ENCODE data around the gene ZNF560.
A peak's percentile ranks its signal among the peaks of the same experiment; 100 is the strongest.
"Not testable (repeated sequence)": the region's sequence is repeated elsewhere in the genome, so short reads cannot be mapped to it uniquely, and the experiment has no call there.

Gene ZNF560

DNA sequence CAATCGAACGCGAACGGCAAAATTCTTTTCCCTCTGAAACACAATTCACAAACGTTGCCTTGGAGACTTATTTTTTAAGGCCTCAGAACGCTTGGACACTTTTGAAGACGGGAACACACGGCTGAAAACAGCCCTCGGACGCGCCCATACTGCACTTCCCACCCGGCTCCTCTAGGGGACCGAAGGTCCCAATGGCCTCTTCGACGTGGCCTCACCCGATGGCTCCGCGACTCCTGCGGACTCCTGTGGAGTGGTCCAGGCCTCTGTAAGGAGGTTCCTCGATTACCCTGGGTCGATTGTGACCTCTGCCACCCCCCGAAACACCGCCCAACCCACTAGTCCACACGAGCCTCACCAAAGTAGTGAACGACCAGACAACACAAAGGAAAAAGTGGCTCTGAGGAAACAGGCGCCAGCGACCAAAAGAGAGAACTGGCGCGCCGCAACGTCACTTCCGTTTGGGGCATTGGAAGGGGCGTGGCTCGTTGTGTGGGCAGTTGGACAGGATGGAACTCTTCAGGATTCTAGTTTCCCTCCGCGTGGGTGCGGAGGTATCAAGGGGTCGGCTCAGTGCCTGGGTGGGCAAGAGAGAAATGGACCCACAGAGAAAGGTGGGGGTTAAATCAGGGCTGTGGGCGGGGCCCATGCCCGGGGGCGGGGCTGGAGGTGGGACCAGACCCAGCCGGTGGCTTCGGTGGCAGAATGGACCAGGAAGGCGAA, at the start of gene ZNF560:
ZNF560 (minus strand) TSS at position 434 of the 720 bp plus-strand sequence. CDS start 23,303 bp downstream, outside the sequence.
- no peak within 1 kb of the TSS for H3K27ac Mint-ChIP-seq
- H3K36me3 Mint-ChIP-seq (ENCODE audit: low read depth), result no peaks in the 10 kb centered on the region
- H3K4me1 Mint-ChIP-seq (ENCODE audit: low read depth), result peaks cover 6% of the 10 kb centered on the region
- H3K4me3 Mint-ChIP-seq, result no peak within 1 kb of the TSS
- intact Hi-C loops (cut with micrococcal nuclease), result no loop called here
- peaks cover 10% of the 10 kb centered on the region for H3K27me3 Mint-ChIP-seq
- peaks cover 72% of the 10 kb centered on the region for H3K9me3 Mint-ChIP-seq

DNA sequence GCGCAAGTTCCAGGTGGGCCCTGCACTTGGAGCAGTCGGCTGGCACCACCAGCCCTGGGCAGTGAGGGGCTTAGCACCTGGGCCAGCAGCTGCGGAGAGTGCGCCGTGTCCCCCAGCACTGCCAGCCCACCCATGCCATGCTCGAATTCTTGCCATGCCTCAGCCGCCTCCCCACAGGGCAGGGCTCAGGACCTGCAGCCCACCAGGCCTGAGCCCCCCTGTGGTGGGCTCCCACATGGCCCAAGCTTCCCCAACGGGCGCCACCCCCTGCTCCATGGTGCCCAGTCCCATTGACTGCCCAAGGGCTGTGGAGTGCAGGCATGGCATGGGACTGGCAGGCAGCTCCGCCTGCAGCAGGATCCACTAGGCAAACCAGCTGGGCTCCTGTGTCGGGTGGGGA, 49.5 kb upstream of the ZNF560 start:
- Mint-ChIP-seq H3K27ac (no peak overlapping the region), H3K36me3 (ENCODE audit: low read depth) (no peaks in the 10 kb centered on the region), H3K27me3 (no peaks in the 10 kb centered on the region), H3K4me1 (ENCODE audit: low read depth) (no peaks in the 10 kb centered on the region), H3K4me3 (no peak overlapping the region), H3K9me3 (peaks cover 41% of the 10 kb centered on the region)
- intact Hi-C loops (cut with micrococcal nuclease), result no loop called here

DNA sequence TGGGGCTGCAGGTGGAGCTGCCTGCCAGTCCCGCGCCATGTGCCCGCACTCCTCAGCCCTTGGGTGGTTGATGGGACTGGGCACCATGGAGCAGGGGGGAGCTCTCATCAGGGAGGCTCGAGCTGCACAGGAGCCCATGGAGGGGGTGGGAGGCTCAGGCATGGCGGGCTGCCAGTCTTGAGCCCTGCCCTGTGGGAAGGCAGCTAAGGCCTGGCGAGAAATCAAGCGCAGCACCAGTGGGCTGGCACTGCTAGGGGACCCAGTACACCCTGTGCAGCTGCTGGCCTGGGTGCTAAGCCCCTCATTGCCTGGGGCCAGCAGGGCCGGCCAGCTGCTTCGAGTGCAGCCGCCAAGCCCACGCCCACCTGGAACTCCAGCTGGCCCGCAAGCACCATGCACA, 42.9 kb upstream of the ZNF560 start:
- H3K27ac Mint-ChIP-seq; H3K27me3 Mint-ChIP-seq; intact Hi-C loops (cut with micrococcal nuclease); H3K4me1 Mint-ChIP-seq (ENCODE audit: low read depth); H3K4me3 Mint-ChIP-seq: not testable (repeated sequence)
- Mint-ChIP-seq H3K9me3 (peaks cover 28% of the 10 kb centered on the region), H3K36me3 (ENCODE audit: low read depth) (peaks cover 24% of the 10 kb centered on the region)

DNA sequence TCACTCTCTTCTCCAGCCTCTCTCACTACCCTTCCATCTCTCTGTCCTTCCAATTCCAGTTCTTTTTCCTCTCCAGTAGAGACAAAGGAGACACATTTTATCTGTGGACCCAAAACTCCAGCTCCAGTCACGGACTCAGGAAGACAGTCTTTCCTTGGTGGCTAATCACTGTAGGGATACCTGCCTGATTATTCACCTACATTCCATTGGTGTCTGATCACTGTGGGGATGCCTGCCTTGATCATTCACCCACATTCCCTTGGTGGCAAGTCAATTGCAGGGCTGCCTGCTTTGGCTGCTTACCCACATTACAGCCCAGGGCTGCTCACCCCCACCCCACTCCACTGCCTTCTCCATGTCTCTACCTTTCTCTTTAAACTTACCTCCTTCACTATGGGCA, 41.5 kb upstream of the ZNF560 start:
- H3K4me3 Mint-ChIP-seq; H3K27ac Mint-ChIP-seq; H3K4me1 Mint-ChIP-seq (ENCODE audit: low read depth); H3K27me3 Mint-ChIP-seq: not testable (repeated sequence)
- Mint-ChIP-seq H3K36me3 (ENCODE audit: low read depth) (peaks cover 38% of the 10 kb centered on the region), H3K9me3 (peaks cover 28% of the 10 kb centered on the region)
- intact Hi-C loops (cut with micrococcal nuclease), result loop anchor here (5.0 kb wide), 2 partner anchors 42 to 82 kb away; partner anchors contain the start of genes ZNF121 and ZNF561

DNA sequence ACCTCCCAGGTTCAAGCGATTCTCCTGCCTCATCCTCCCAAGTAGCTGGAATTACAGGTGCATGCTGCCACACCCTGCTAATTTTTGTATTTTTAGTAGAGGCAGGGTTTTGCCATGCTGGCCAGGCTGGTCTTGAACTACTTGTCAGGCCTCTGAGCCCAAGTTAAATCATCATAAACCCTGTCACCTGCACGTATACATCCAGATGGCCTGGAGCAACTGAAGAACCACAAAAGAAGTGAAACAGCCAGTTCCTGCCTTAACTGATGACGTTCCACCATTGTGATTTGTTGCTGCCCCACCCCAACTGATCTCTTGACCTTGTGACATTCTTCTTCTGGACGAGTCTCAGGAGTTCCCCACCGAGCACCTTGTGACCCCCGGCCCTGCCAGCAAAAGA, 40.8 kb upstream of the ZNF560 start:
- peaks cover 45% of the 10 kb centered on the region for H3K36me3 Mint-ChIP-seq (ENCODE audit: low read depth)

DNA sequence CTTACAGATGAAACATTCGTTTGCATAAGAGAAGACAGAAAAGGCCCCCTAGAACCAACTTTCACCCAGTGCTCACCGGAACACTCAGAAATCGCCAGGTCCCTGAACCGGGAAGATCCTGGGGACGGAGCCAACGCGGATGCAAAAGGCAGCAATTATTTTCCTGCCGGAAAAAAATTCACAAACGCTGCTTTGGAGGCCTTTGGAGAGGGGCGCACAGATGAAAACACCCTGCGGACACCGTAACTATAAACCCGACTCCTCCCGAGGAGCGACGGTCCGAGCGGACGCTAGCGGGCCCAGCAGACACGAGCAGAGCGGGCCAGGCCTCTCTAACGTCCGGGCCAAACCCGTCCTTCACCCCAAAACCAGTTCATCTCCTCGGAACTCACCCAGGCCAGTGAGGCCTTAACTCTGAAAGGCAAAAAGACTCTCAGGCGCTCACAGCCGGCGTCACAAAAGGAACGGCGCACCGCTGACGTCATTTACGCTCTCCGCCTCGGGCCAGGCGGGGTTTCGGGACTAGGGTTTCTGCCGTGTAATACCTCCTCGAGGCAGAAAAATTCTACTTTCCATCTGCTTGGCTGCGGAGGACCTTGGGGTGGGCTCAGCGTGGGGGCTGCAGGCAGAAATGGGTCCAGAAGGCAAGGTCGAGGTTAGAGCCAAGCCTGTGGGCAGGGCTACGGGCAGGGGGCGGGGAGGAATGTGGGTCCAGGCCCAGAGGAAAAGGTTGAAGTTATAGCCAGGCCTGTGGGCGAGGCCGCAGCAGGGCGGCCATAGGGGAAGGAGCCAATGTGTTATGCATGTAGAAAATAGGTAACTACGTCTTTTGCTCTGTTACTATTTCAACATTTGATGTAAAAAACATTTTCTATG, 40.0 kb upstream of the ZNF560 start, which contains the start of gene ZNF426:
ZNF426 (minus strand) TSS at position 463 of the 876 bp plus-strand sequence. CDS start 2,413 bp downstream, outside the sequence.
- no peaks in the 10 kb centered on the region for H3K4me1 Mint-ChIP-seq (ENCODE audit: low read depth)

More for the DNA sequence above, 40.8 kb upstream of the ZNF560 start:
- H3K27me3 Mint-ChIP-seq; H3K4me1 Mint-ChIP-seq (ENCODE audit: low read depth); H3K27ac Mint-ChIP-seq; H3K4me3 Mint-ChIP-seq: not testable (repeated sequence)
- peaks cover 34% of the 10 kb centered on the region for H3K9me3 Mint-ChIP-seq
- intact Hi-C loops (cut with micrococcal nuclease), result loop anchor here (5.0 kb wide), 2 partner anchors 43 to 83 kb away; partner anchors contain the start of genes ZNF121 and ZNF561

DNA sequence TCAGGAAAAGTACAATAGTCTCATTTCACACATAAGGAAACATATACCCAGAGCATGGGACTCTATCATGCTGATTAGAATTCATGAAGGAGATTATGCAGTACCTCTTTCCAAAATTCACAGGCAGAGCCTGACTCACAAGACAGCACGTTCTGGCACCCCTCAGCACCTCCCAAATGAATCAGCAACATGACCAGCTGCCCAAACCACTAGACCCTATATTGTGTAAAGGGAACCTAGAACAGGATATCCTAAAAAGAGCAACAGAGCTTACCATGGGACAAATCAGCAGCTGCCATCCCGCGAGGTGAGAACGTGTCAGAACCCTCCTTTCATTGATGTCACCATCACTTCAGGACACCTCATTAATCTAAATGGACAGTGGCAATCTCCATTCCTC, 37.5 kb upstream of the ZNF560 start:
- H3K9me3 Mint-ChIP-seq, result peaks cover 57% of the 10 kb centered on the region
- intact Hi-C loops (cut with micrococcal nuclease), result loop anchor here (5.0 kb wide), 2 partner anchors 46 to 86 kb away; partner anchors contain the start of genes ZNF121 and ZNF561
- H3K4me1 Mint-ChIP-seq (ENCODE audit: low read depth), result no peaks in the 10 kb centered on the region
- no peak overlapping the region for H3K4me3 Mint-ChIP-seq
- peaks cover 78% of the 10 kb centered on the region for H3K36me3 Mint-ChIP-seq (ENCODE audit: low read depth)
- no peaks in the 10 kb centered on the region for H3K27me3 Mint-ChIP-seq
- H3K27ac Mint-ChIP-seq, result no peak overlapping the region

More for the DNA sequence above, 40.0 kb upstream of the ZNF560 start, which contains the start of gene ZNF426:
- Mint-ChIP-seq H3K36me3 (ENCODE audit: low read depth) (peaks cover 53% of the 10 kb centered on the region), H3K27me3 (no peaks in the 10 kb centered on the region), H3K9me3 (peaks cover 42% of the 10 kb centered on the region), H3K4me3 (peak within 1 kb of the TSS; percentile 93), H3K27ac (peak within 1 kb of the TSS; percentile 99)
- intact Hi-C loops (cut with micrococcal nuclease), result loop anchor here (5.0 kb wide), 2 partner anchors 44 to 84 kb away; partner anchors contain the start of genes ZNF121 and ZNF561

DNA sequence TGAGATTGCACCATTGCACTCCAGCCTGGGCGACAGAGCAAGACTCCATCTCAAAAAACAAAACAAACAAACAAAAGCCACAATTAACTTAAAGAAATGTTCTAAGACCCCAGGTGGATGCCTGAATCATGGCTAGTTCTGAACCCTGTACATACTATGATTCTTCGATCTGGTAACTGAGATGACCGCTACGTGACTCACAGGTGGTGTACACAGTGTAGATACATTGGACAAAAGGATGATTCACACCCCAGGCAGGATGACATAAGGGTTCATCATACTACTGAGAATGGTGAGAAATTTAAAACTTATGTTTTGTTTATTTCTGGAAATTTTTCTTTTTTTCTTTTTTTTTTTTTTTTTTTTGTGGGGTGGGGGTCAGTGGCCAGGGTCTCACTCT, 33.5 kb upstream of the ZNF560 start:
- Mint-ChIP-seq H3K27ac (no peak overlapping the region), H3K4me3 (no peak overlapping the region), H3K4me1 (ENCODE audit: low read depth) (no peaks in the 10 kb centered on the region), H3K36me3 (ENCODE audit: low read depth) (peaks cover 90% of the 10 kb centered on the region), H3K27me3 (no peaks in the 10 kb centered on the region), H3K9me3 (peaks cover 72% of the 10 kb centered on the region)
- intact Hi-C loops (cut with micrococcal nuclease), result no loop called here

DNA sequence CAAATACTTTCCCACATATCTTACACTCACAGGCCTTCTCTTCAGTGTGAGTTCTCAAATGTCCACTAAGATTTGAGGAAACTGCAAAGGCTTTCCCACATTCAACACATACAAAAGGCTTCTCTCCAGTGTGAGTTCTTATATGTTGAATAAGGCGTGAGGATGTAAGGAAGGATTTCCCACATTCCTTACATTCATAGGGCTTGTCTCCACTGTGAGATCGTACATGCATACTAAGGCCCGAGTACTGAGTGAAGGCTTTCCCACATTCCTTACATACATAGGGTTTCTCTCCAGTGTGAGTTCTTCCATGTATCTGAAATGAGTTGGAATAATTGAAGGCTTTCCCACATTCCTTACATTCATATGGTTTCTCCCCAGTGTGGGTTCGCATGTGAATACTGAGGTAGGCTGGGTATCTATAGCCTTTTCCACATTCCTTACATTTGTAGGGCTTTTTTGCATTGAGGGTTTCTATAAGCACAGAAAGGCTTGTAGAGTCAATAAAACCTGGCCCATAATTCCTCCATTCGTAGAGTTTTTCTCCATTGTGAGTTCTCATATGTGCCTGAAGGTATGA, 30.4 kb upstream of the ZNF560 start:
- Mint-ChIP-seq H3K27me3 (no peaks in the 10 kb centered on the region), H3K36me3 (ENCODE audit: low read depth) (peaks cover 76% of the 10 kb centered on the region), H3K9me3 (peaks cover 89% of the 10 kb centered on the region), H3K4me1 (ENCODE audit: low read depth) (no peaks in the 10 kb centered on the region), H3K27ac (no peak overlapping the region), H3K4me3 (no peak overlapping the region)
- intact Hi-C loops (cut with micrococcal nuclease), result no loop called here

DNA sequence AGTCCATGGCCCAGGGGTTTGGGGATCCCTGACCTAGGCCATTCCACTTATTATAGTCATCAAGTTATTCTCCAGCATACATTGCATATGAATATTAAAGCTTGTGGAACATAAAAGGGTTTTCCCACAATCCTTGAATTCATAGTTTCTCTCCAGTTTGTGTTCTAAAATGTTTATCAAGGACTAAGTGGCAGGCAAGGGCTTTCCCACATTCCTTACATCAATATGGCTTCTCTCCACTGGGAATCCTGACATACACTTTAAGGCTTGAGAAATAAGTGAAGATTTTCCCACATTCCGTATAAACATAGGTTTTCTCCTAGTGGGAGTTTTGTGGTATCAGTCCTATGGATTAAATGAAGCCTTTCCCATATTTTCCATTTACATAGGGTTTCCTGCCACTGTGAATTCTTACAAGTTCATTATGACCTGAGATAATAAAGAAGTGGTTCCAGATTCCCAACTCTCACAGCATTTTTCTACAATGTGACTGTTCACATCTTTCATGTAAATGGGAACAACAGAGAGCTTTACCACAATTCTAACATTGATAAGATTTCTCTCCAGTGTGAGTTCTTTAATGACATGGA, 25.6 kb upstream of the ZNF560 start:
- no peaks in the 10 kb centered on the region for H3K4me1 Mint-ChIP-seq (ENCODE audit: low read depth)
- no peaks in the 10 kb centered on the region for H3K27me3 Mint-ChIP-seq
- intact Hi-C loops (cut with micrococcal nuclease), result no loop called here
- H3K36me3 Mint-ChIP-seq (ENCODE audit: low read depth), result peaks cover 27% of the 10 kb centered on the region
- peaks cover 89% of the 10 kb centered on the region for H3K9me3 Mint-ChIP-seq
- no peak overlapping the region for H3K27ac Mint-ChIP-seq
- H3K4me3 Mint-ChIP-seq, result no peak overlapping the region

DNA sequence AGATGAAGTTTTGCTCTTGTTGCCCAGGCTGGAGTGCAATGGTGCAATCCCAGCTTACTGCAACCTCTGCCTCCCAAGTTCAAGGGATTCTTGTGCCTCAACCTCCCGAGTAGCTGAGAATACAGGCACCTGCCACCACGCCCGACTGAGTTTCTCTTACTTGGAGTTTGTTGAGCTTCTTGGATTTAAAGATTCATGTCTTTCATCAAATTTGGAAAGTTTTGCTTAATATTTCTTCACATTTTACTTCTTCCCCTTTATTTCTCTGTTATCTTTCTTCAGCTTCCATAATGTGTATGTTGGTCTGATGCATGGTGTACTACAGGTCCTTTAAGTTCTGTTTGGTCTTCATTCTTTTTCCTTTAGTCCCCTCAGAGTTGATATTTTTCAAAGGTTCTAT, 8.9 kb upstream of the ZNF560 start:
- Mint-ChIP-seq H3K4me3 (no peak overlapping the region), H3K27me3 (no peaks in the 10 kb centered on the region), H3K4me1 (ENCODE audit: low read depth) (no peaks in the 10 kb centered on the region), H3K36me3 (ENCODE audit: low read depth) (no peaks in the 10 kb centered on the region), H3K9me3 (peaks cover 68% of the 10 kb centered on the region), H3K27ac (no peak overlapping the region)
- intact Hi-C loops (cut with micrococcal nuclease), result no loop called here

DNA sequence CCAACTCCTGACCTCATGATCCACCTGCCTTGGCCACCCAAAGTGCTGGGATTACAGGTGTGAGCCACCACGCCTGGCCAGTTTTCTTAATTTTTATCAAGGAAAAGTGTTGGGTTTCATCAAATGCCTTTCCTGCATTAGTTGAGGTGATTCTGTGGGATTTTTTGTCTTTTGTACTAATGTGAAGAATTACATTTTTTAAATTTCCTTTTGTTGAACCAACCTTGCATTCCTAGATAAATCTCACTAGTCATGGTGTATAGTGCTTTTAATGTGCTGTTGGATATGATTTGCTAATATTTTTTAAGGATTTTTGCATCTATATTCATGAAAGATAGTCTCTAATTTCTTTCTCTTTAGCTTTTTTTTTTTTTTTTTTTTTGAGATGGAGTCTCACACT, 2.4 kb upstream of the ZNF560 start:
- intact Hi-C loops (cut with micrococcal nuclease), result no loop called here
- Mint-ChIP-seq H3K9me3 (peaks cover 73% of the 10 kb centered on the region), H3K4me1 (ENCODE audit: low read depth) (peaks cover 6% of the 10 kb centered on the region), H3K27ac (no peak overlapping the region), H3K36me3 (ENCODE audit: low read depth) (no peaks in the 10 kb centered on the region), H3K4me3 (no peak overlapping the region), H3K27me3 (peaks cover 10% of the 10 kb centered on the region)

DNA sequence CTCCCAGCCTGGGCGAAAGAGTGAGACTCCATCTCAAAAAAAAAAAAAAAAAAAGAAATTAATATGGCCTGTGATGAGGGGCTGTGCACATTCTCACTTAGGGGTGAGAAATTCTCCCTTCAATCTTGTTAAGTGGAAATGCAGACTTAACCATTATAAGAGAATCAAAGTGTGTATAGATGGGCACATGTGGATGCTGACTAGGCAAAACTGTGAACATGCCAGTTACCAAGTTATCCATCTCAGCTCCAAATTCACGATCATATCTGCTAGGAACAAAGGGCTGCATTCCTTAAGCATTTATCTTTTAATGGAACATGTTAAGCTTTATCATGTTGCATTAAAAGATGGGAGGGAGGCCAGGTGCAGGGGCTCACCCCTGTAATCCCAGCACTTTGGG, 4.3 kb downstream of the ZNF560 start:
- peaks cover 60% of the 10 kb centered on the region for H3K9me3 Mint-ChIP-seq
- peaks cover 6% of the 10 kb centered on the region for H3K4me1 Mint-ChIP-seq (ENCODE audit: low read depth)
- peaks cover 10% of the 10 kb centered on the region for H3K27me3 Mint-ChIP-seq
- no peak overlapping the region for H3K27ac Mint-ChIP-seq
- intact Hi-C loops (cut with micrococcal nuclease), result no loop called here
- no peak overlapping the region for H3K4me3 Mint-ChIP-seq
- no peaks in the 10 kb centered on the region for H3K36me3 Mint-ChIP-seq (ENCODE audit: low read depth)
